SKM-1 treated with dmso at 0.1 percent for 144 hours (cell line): ENCODE measurements around the gene AREG.

Source experiments
- DNase-seq: peaks from one replicate; lab custom pipeline; 2025; ENCODE audit not compliant: unreplicated experiment; lab: John Stamatoyannopoulos, UW

The AREG gene

GRCh38 chr4:74504212-74504611 lies 59.3 kb downstream of the AREG start:
- DNase-seq, result no peak
